ENCODE measurements around the gene GLI3.

Gene GLI3

GRCh38 chr7:42156967-42157721 is 79.9 kb downstream of the GLI3 start:
- no peak overlapping the region for H3K4me3 ChIP-seq (ENCODE audit: low read depth, low read length)
- TF ChIP-seq CTCF (IDR thresholded peaks at IDR 0.05; ENCODE audit: low read depth, low read length), result no peak

GRCh38 chr7:42156291-42156865 is 80.6 kb downstream of the GLI3 start:
- no peak overlapping the region for H3K4me3 ChIP-seq (ENCODE audit: low read depth, low read length)
- no peak for TF ChIP-seq CTCF (IDR thresholded peaks at IDR 0.05; ENCODE audit: low read depth, low read length)

- no peak for TF ChIP-seq CTCF (IDR thresholded peaks at IDR 0.05; ENCODE audit: low read depth, low read length)
- H3K4me3 ChIP-seq (ENCODE audit: low read depth, low read length), result no peak overlapping the region
Observed at GRCh38 chr7:42155584-42156290, 81.3 kb downstream of the GLI3 start.

- TF ChIP-seq CTCF (IDR thresholded peaks at IDR 0.05; ENCODE audit: low read depth, low read length), result no peak
- no peak overlapping the region for H3K4me3 ChIP-seq (ENCODE audit: low read depth, low read length)
Observed at GRCh38 chr7:42154173-42154572, 82.8 kb downstream of the GLI3 start.

GRCh38 chr7:42152329-42153205 is 84.4 kb downstream of the GLI3 start:
- TF ChIP-seq CTCF (IDR thresholded peaks at IDR 0.05; ENCODE audit: low read depth, low read length), result no peak
- H3K4me3 ChIP-seq (ENCODE audit: low read depth, low read length), result no peak overlapping the region

GRCh38 chr7:42151309-42151708 is 85.7 kb downstream of the GLI3 start:
- no peak overlapping the region for H3K4me3 ChIP-seq (ENCODE audit: low read depth, low read length)
- TF ChIP-seq CTCF (IDR thresholded peaks at IDR 0.05; ENCODE audit: low read depth, low read length), result no peak

Measured in WI38 (cell line).